ENCODE data around the gene UNC13D. TPM values are rescaled to one million over a fixed set of nuclear protein-coding genes. Genes with fewer than 3 reads are reported as not detected.
A peak's percentile ranks its signal among the peaks of the same experiment; 100 is the strongest.
"Not testable (repeated sequence)": the region's sequence is repeated elsewhere in the genome, so short reads cannot be mapped to it uniquely, and the experiment has no call there.

The UNC13D gene
- total and polyA plus RNA-seq, 5 donors from 2014 or later = 41.6 to 149 (median 46.6) TPM

DNA sequence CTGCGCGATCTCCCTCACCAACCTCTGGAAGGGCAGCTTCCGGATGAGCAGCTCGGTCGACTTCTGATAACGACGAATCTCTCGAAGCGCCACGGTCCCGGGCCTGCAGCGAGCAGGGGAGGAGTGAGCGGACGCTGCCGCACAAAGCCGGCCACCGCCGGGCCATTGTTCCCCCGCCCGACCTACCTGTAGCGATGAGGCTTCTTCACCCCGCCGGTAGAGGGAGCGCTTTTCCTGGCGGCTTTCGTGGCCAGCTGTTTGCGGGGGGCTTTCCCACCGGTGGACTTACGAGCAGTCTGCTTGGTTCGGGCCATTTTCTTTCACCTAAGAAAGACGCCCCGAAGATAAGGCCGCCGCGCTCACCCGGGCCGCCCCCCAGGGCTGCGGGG, 65.3 kb downstream of the UNC13D start:
- Histone ChIP-seq H3K9me3 (ENCODE audit: control insufficient read depth in 2 of 2, low read length in 2 of 2) (no peaks in the 10 kb centered on the region), H3K27ac (ENCODE audit: insufficient read depth, low read length, poor library complexity, severe bottlenecking) (peak overlapping the region; percentile 99), H3K4me1 (ENCODE audit: control insufficient read depth, insufficient read depth, low read length, poor library complexity, severe bottlenecking) (peaks cover 52% of the 10 kb centered on the region), H3K4me3 (ENCODE audit: low read depth, low read length) (peak overlapping the region; percentile 92), H3K36me3 (ENCODE audit: control insufficient read depth, insufficient read depth, low read length) (peaks cover 29% of the 10 kb centered on the region), H3K27me3 (ENCODE audit: control insufficient read depth, insufficient read depth, low read length) (no peaks in the 10 kb centered on the region)
- DNase-seq (peak; percentile 69 to 74 (median 69)), ATAC-seq (ENCODE audit: low read depth in 2 of 2) (no peak)
- Mint-ChIP-seq H3K4me1 (peaks cover 26 to 57% (median 40%) of the 10 kb centered on the region in 4 donors), H3K36me3 (peaks cover 33% of the 10 kb centered on the region), H3K27me3 (peaks cover 6% of the 10 kb centered on the region), H3K4me3 (peak overlapping the region; percentile 95 to 98 (median 96)), H3K27ac (peak overlapping the region; percentile 85 to 95 (median 91)), H3K9me3 (peaks cover 0 to 3% (median 2%) of the 10 kb centered on the region in 7 donors)

DNA sequence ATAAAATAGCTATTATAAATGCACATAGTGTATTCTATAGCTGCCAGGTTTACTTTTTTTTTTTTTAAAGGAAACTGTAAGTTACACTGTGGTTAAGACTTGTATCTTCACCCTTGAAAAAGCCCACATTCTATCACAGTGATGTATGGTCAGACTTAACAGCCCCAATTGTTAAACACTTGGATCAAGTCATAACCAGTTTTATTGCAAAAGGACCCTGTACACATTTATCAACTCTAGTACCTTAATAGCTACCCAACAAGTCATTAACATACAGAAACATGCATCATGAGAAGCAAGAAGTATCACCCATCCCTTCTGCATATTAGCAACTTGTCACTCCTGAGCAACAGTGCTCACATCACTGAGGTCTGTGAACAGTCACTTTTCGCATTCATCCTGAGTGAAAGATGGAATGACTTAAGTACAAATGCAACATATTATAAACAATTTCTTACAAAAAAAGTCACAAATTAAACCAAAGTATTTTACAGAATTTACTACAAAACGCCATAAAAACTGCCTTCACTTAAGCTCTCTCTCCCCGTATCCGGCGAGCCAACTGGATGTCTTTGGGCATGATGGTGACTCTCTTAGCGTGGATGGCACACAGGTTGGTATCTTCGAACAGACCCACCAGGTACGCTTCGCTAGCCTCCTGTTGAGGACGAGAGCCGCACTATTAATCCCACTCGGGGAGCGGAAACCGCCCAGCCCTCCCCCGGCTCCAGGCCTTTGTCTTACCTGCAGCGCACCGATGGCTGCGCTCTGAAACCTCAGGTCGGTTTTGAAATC, 65.9 kb downstream of the UNC13D start:
- H3K9me3 Mint-ChIP-seq; H3K27me3 ChIP-seq (ENCODE audit: control insufficient read depth, insufficient read depth, low read length); H3K9me3 ChIP-seq (ENCODE audit: control insufficient read depth in 2 of 2, low read length in 2 of 2); ATAC-seq (ENCODE audit: low read depth in 2 of 2); H3K27me3 Mint-ChIP-seq: not testable (repeated sequence)
- peak overlapping the region; percentile 92 for H3K4me3 ChIP-seq (ENCODE audit: low read depth, low read length)
- H3K36me3 Mint-ChIP-seq = peaks cover 33% of the 10 kb centered on the region
- H3K27ac Mint-ChIP-seq = peak overlapping the region; percentile 85 to 95 (median 91)
- peaks cover 24 to 51% (median 37%) of the 10 kb centered on the region in 4 donors for H3K4me1 Mint-ChIP-seq
- DNase-seq = peak in 1 of 3 donors; percentile 62
- peak overlapping the region; percentile 99 for H3K27ac ChIP-seq (ENCODE audit: insufficient read depth, low read length, poor library complexity, severe bottlenecking)
- peaks cover 46% of the 10 kb centered on the region for H3K4me1 ChIP-seq (ENCODE audit: control insufficient read depth, insufficient read depth, low read length, poor library complexity, severe bottlenecking)
- H3K36me3 ChIP-seq (ENCODE audit: control insufficient read depth, insufficient read depth, low read length) = peaks cover 29% of the 10 kb centered on the region
- H3K4me3 Mint-ChIP-seq = peak overlapping the region; percentile 95 to 98 (median 96)

DNA sequence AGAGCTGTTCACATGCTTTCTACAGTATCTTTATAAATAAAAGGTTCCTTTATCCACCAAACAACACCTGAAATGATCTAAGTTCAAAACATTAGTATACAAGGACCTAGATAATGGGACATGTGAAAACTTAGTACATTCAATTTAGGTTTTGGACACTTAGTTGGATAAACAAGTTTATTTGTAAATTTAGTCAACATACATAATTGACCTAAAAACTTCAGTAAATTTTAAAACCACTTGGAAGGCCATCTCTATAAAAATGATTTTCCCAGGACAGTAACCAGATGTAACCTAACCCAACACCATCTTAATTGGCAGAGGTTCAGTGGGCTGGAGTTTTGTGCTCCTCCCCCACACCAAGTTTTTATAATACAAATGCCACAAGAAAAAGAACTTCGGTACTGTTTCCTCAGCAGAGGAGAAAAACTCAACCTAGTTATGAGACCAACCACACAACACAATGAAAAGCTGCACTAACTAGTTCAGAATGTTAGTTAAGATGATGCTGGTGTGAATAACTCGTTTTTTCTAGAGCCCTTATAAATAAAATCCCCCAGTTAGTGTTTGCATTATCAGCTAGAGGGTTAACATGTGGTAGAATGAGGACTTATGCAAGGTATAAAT, 66.8 kb downstream of the UNC13D start:
- Mint-ChIP-seq H3K4me1 (peaks cover 19 to 47% (median 31%) of the 10 kb centered on the region in 4 donors), H3K27me3 (peaks cover 6% of the 10 kb centered on the region), H3K9me3 (peaks cover 0 to 3% (median 2%) of the 10 kb centered on the region in 7 donors), H3K4me3 (peak overlapping the region; percentile 95 to 98 (median 96)), H3K27ac (peak overlapping the region in 2 of 3 donors; percentile 77 to 95), H3K36me3 (peaks cover 33% of the 10 kb centered on the region)
- Histone ChIP-seq H3K9me3 (ENCODE audit: control insufficient read depth in 2 of 2, low read length in 2 of 2) (no peaks in the 10 kb centered on the region), H3K4me1 (ENCODE audit: control insufficient read depth, insufficient read depth, low read length, poor library complexity, severe bottlenecking) (peaks cover 38% of the 10 kb centered on the region), H3K4me3 (ENCODE audit: low read depth, low read length) (peak overlapping the region; percentile 92), H3K27me3 (ENCODE audit: control insufficient read depth, insufficient read depth, low read length) (no peaks in the 10 kb centered on the region), H3K27ac (ENCODE audit: insufficient read depth, low read length, poor library complexity, severe bottlenecking) (peak overlapping the region; percentile 99), H3K36me3 (ENCODE audit: control insufficient read depth, insufficient read depth, low read length) (peaks cover 29% of the 10 kb centered on the region)
- ATAC-seq (ENCODE audit: low read depth in 2 of 2) (no peak), DNase-seq (no peak)

Other genes starting within 250 kb of the UNC13D start
- gene SMIM5, start 211.0 kb downstream of the UNC13D start, total RNA-seq = 1.6 TPM
- gene SMIM5, start 211.0 kb downstream of the UNC13D start, polyA plus RNA-seq = under 1 TPM in 2 of 4 donors, not detected in 2; 0.07 to 0.10 TPM
- 25.5 TPM for gene RECQL5, start 177.2 kb downstream of the UNC13D start, total RNA-seq
- 10 to 100 TPM in 2 of 4 donors, 1 to 10 TPM in 2; 8.7 to 16.4 (median 11.4) TPM for gene RECQL5, start 177.2 kb downstream of the UNC13D start, polyA plus RNA-seq
- 253 TPM for gene SAP30BP, start 177.1 kb downstream of the UNC13D start, total RNA-seq
- 100 to 1,000 TPM in 1 of 4 donors, 10 to 100 TPM in 3; 79.3 to 114 (median 81.5) TPM for gene SAP30BP, start 177.1 kb downstream of the UNC13D start, polyA plus RNA-seq
- gene ITGB4, start 122.9 kb downstream of the UNC13D start, total RNA-seq = not detected
- under 1 TPM in 3 of 4 donors, not detected in 1; 0.28 to 0.60 (median 0.56) TPM for gene ITGB4, start 122.9 kb downstream of the UNC13D start, polyA plus RNA-seq
- 9.1 TPM for gene GALK1, start 79.2 kb downstream of the UNC13D start, total RNA-seq
- gene GALK1, start 79.2 kb downstream of the UNC13D start, polyA plus RNA-seq = 10 to 100 TPM; 18.7 to 24.3 (median 21.9) TPM
- 33.9 TPM for gene UNK, start 59.6 kb downstream of the UNC13D start, total RNA-seq
- gene UNK, start 59.6 kb downstream of the UNC13D start, polyA plus RNA-seq = 10 to 100 TPM; 15.3 to 24.5 (median 23.0) TPM
- gene WBP2, start 10.9 kb upstream of the UNC13D start, total RNA-seq = 118 TPM
- gene WBP2, start 10.9 kb upstream of the UNC13D start, polyA plus RNA-seq = 100 to 1,000 TPM in 1 of 4 donors, 10 to 100 TPM in 3; 77.7 to 112 (median 91.2) TPM
- 3.6 TPM for gene TRIM47, start 34.2 kb upstream of the UNC13D start, total RNA-seq
- gene TRIM47, start 34.2 kb upstream of the UNC13D start, polyA plus RNA-seq = 10 to 100 TPM in 3 of 4 donors, 1 to 10 TPM in 1; 8.7 to 16.6 (median 15.8) TPM
- 18.7 TPM for gene TRIM65, start 52.5 kb upstream of the UNC13D start, total RNA-seq
- 10 to 100 TPM; 16.9 to 24.3 (median 20.1) TPM for gene TRIM65, start 52.5 kb upstream of the UNC13D start, polyA plus RNA-seq
- 118 TPM for gene MRPL38, start 60.5 kb upstream of the UNC13D start, total RNA-seq
- 10 to 100 TPM; 58.0 to 68.8 (median 64.8) TPM for gene MRPL38, start 60.5 kb upstream of the UNC13D start, polyA plus RNA-seq
- 15.5 TPM for gene FBF1, start 96.6 kb upstream of the UNC13D start, total RNA-seq
- gene FBF1, start 96.6 kb upstream of the UNC13D start, polyA plus RNA-seq = 1 to 10 TPM; 1.7 to 3.6 (median 2.3) TPM
- gene ACOX1, start 134.8 kb upstream of the UNC13D start, total RNA-seq = 25.6 TPM
- gene ACOX1, start 134.8 kb upstream of the UNC13D start, polyA plus RNA-seq = 10 to 100 TPM; 15.0 to 24.3 (median 18.9) TPM
- gene TEN1, start 134.8 kb upstream of the UNC13D start, total RNA-seq = 17.3 TPM
- 10 to 100 TPM; 19.9 to 26.1 (median 21.5) TPM for gene TEN1, start 134.8 kb upstream of the UNC13D start, polyA plus RNA-seq
- gene CDK3, start 156.5 kb upstream of the UNC13D start, total RNA-seq = 11.6 TPM
- 1 to 10 TPM in 1 of 4 donors, under 1 TPM in 3; 0.17 to 1.0 (median 0.50) TPM for gene CDK3, start 156.5 kb upstream of the UNC13D start, polyA plus RNA-seq
- gene EVPL, start 182.9 kb upstream of the UNC13D start, total RNA-seq = 0.15 TPM
- under 1 TPM in 1 of 4 donors, not detected in 3; 0.05 TPM for gene EVPL, start 182.9 kb upstream of the UNC13D start, polyA plus RNA-seq
- gene SRP68, start 228.1 kb upstream of the UNC13D start, total RNA-seq = 68.8 TPM
- 10 to 100 TPM; 71.6 to 81.0 (median 74.5) TPM for gene SRP68, start 228.1 kb upstream of the UNC13D start, polyA plus RNA-seq
- 0.86 TPM for gene GALR2, start 230.4 kb upstream of the UNC13D start, total RNA-seq
- under 1 TPM in 2 of 4 donors, not detected in 2; 0.41 to 0.62 TPM for gene GALR2, start 230.4 kb upstream of the UNC13D start, polyA plus RNA-seq
- gene ZACN, start 234.8 kb upstream of the UNC13D start, total RNA-seq = 0.42 TPM
- 1 to 10 TPM in 1 of 4 donors, under 1 TPM in 3; 0.24 to 2.0 (median 0.62) TPM for gene ZACN, start 234.8 kb upstream of the UNC13D start, polyA plus RNA-seq

Data from CD4-positive, CD25-positive, alpha-beta regulatory T cell (primary cell).